ENCODE data around the gene CD52.

GRCh38 chr1:26335774-26336476, 18.2 kb downstream of the CD52 start:
- TF ChIP-seq CTCF (conservative IDR thresholded peaks at IDR 0.05) (no peak), EZH2 (IDR thresholded peaks at IDR 0.05; ENCODE audit: low read depth) (no peak)

All from PC-9 (cell line).